Activated CD8-positive, alpha-beta memory T cell treated with anti-CD3 and anti-CD28 coated beads, Interleukin-2, amount 10 ng/mL, durations not matched to agents 7 days and 5 days (primary cell): Measurements from ENCODE around the gene COA1. TPM values are rescaled to one million over a fixed set of nuclear protein-coding genes. Genes with fewer than 3 reads are reported as not detected.
"Not testable (repeated sequence)": the region's sequence is repeated elsewhere in the genome, so short reads cannot be mapped to it uniquely, and the experiment has no call there.

Experiments used
- ATAC-seq: fragments of 150-1000 bp; cut with Tn5 transposase; one replicate; pipeline ENCODE4 v1.10.0; 2021; ENCODE audit warnings: moderate library complexity
- CTCF ChIA-PET: fragments of 350-600 bp; sonication (Branson Sonifier 250); formaldehyde crosslinking; loops from one replicate; lab custom pipeline; 2021; ENCODE audit warnings: antibody characterized with exemption; lab: Charles Lee
- DNase-seq: peaks from one replicate; pipeline ENCODE4 v3.0.0-alpha.2; 2020
- H3K27ac Mint-ChIP-seq: one replicate; pipeline ENCODE4 v1.8.0; 2021; ENCODE audit warnings: mild to moderate bottlenecking, mixed read lengths
- H3K27me3 Mint-ChIP-seq: one replicate; pipeline ENCODE4 v1.8.0; 2021; ENCODE audit warnings: mixed read lengths
- H3K36me3 Mint-ChIP-seq: one replicate; pipeline ENCODE4 v1.8.0; 2021; ENCODE audit warnings: mild to moderate bottlenecking, mixed read lengths
- H3K4me1 Mint-ChIP-seq: one replicate; pipeline ENCODE4 v1.8.0; 2021; ENCODE audit warnings: mixed read lengths
- H3K4me3 Mint-ChIP-seq: one replicate; pipeline ENCODE4 v1.8.0; 2021; ENCODE audit warnings: mild to moderate bottlenecking, moderate library complexity, mixed read lengths
- H3K9me3 Mint-ChIP-seq: one replicate; pipeline ENCODE4 v1.8.0; 2022; ENCODE audit warnings: low read depth, mixed read lengths
- total RNA-seq, 2 experiments: library from RNA; stranded (reverse); gene quantifications; one replicate each; pipeline ENCODE4 v1.2.3, GENCODE V29; 2021

Gene COA1, protein sequence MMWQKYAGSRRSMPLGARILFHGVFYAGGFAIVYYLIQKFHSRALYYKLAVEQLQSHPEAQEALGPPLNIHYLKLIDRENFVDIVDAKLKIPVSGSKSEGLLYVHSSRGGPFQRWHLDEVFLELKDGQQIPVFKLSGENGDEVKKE
- total RNA-seq, result 10 to 100 TPM; 66.7 to 73.0 TPM

DNA sequence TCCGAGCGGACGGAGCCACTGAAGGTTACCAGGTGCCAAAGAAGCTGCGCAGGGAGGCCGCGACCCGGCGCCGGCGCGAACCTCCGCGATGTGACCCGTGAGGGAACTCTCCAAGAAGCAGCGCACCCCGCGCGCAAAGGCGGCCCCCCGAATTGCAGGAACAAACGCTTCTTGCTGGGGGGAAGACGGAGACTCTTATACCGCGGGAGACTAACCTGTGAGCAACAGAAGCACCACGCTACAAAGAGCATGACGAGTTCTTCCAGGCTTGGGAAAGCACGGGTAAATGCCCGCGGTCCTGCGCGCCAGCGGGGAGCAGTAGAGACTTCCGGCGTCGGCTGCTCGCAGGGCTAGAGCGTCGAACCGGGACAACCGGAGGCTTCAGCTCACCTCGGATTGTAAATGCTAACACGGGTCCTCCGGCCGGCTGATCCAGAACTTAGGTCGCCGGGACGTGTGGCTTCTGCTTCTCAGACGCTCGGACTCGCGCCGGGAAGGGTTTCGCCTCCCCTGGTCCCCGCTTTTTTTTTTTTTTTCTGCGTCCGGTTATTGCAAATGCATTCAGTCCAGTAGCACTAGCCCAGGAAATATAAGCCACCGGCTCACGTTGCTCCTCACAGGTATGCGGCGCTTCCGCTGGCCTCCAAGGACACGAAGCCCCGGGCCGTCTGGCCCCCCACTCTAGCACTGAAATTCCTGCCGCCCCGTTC, at the start of gene COA1:
COA1 (minus strand) TSS at position 310 of the 710 bp plus-strand sequence. CDS start 80,909 bp downstream, outside the sequence.
- no peaks in the 10 kb centered on the region for H3K9me3 Mint-ChIP-seq
- peak within 1 kb of the TSS; percentile 94 for H3K4me3 Mint-ChIP-seq
- ATAC-seq (peak; percentile 96), DNase-seq (peak; percentile 85)
- CTCF ChIA-PET, result interaction anchor here (0.7 to 4.2 kb wide), 13 partner anchors 10 to 274 kb away, joined by 3 to 36 read pairs (median 4); partner anchors contain the start of genes BLVRA and STK17A
- H3K4me1 Mint-ChIP-seq, result peaks cover 33% of the 10 kb centered on the region
- peak within 1 kb of the TSS; percentile 86 for H3K27ac Mint-ChIP-seq
- peaks cover 3% of the 10 kb centered on the region for H3K27me3 Mint-ChIP-seq
- H3K36me3 Mint-ChIP-seq, result peaks cover 13% of the 10 kb centered on the region

DNA sequence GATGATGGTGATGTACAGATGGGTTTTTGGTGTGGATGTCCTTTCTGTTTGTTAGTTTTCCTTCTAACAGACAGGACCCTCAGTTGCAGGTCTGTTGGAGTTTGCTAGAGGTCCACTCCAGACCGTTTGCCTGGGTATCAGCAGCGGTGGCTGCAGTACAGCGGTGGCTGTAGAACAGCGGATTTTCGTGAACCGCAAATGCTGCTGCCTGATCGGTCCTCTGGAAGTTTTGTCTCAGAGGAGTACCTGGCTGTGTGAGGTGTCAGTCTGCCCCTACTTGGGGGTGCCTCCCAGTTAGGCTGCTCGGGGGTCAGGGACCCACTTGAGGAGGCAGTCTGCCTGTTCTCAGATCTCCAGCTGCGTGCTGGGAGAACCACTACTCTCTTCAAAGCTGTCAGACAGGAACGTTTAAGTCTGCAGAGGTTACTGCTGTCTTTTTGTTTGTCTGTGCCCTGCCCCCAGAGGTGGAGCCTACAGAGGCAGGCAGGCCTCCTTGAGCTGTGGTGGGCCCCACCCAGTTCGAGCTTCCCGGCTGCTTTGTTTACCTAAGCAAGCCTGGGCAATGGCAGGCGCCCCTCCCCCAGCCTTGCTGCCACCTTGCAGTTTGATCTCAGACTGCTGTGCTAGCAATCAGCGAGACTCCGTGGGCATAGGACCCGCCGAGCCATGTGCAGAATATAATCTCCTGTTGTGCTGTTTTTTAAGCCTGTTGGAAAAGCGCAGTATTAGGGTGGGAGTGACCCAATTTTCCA, 49.1 kb upstream of the COA1 start:
- H3K36me3 Mint-ChIP-seq, result peaks cover 16% of the 10 kb centered on the region
- ATAC-seq, DNase-seq, H3K4me1 Mint-ChIP-seq, H3K9me3 Mint-ChIP-seq, H3K4me3 Mint-ChIP-seq, H3K27me3 Mint-ChIP-seq, CTCF ChIA-PET, H3K27ac Mint-ChIP-seq: not testable (repeated sequence)

DNA sequence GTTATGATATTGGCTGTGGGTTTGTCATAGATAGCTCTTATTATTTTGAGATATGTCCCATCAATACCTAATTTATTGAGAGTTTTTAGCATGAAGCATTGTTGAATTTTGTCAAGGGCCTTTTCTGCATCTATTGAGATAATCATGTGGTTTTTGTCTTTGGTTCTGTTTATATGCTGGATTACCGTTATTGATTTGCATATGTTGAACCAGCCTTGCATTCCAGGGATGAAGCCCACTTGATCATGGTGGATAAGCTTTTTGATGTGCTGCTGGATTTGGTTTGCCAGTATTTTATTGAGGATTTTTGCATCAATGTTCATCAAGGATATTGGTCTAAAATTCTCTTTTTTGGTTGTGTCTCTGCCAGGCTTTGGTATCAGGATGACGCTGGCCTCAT, 45.9 kb upstream of the COA1 start:
- H3K27me3 Mint-ChIP-seq, CTCF ChIA-PET, H3K4me1 Mint-ChIP-seq, H3K9me3 Mint-ChIP-seq, DNase-seq, ATAC-seq, H3K4me3 Mint-ChIP-seq, H3K27ac Mint-ChIP-seq: not testable (repeated sequence)
- peaks cover 25% of the 10 kb centered on the region for H3K36me3 Mint-ChIP-seq

DNA sequence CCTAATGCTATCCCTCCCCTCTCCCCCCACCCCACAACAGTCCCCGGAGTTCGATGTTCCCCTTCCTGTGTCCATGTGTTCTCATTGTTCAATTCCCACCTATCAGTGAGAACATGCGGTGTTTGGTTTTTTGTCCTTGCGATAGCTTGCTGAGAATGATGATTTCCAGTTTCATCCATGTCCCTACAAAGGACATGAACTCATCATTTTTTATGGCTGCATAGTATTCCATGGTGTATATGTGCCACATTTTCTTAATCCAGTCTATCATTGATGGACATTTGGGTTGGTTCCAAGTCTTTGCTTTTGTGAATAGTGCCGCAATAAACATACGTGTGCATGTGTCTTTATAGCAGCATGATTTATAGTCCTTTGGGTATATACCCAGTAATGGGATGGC, 43.9 kb upstream of the COA1 start:
- H3K4me3 Mint-ChIP-seq, H3K27ac Mint-ChIP-seq, ATAC-seq, CTCF ChIA-PET, H3K4me1 Mint-ChIP-seq, H3K9me3 Mint-ChIP-seq, DNase-seq, H3K27me3 Mint-ChIP-seq: not testable (repeated sequence)
- peaks cover 20% of the 10 kb centered on the region for H3K36me3 Mint-ChIP-seq

DNA sequence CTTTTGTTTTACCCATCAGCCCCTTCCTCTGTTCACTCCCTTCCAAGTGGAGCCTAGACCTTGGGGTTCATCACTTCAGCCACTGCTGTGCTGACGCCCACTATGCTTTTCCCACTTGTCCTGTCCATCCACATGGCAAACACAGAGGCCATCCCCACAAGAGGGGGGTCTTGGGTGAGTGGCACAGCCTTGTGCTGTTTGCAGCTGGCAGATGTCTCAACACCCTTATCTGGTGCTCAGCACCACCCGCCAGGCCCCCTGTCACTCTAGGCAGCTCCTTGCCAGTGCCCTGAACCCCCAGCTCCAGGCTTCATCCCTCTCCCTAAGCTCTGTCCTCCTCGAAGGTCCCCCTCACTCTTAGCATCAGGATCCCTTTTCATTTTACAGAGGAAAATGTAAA, 42.2 kb upstream of the COA1 start:
- no peaks in the 10 kb centered on the region for H3K4me1 Mint-ChIP-seq
- CTCF ChIA-PET, result no interaction called here
- no peaks in the 10 kb centered on the region for H3K9me3 Mint-ChIP-seq
- no peak overlapping the region for H3K4me3 Mint-ChIP-seq
- DNase-seq (peak; percentile 16), ATAC-seq (no peak)
- H3K36me3 Mint-ChIP-seq, result peaks cover 20% of the 10 kb centered on the region
- H3K27me3 Mint-ChIP-seq, result no peaks in the 10 kb centered on the region
- no peak overlapping the region for H3K27ac Mint-ChIP-seq

DNA sequence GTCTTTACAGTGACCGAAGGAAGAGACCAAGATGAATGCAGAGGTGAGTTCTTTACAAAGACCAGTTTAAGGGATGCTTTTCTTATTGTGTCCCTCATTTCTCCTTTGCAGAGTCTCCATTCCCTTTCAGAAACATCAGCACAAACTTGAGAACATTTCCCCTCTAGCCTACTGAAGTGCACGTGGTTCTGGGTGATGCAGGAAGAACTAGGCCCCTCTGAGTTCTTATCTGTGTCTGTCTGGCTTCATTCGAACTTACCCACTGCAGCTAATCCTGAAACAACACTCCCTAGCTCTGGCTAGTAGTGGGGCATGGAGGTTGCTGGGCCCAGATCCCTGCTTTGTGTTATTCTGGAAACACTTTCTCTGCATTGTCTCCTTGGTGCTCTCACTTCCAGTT, 41.8 kb upstream of the COA1 start:
- H3K9me3 Mint-ChIP-seq, result no peaks in the 10 kb centered on the region
- H3K36me3 Mint-ChIP-seq, result peaks cover 18% of the 10 kb centered on the region
- no peak for DNase-seq
- CTCF ChIA-PET, result no interaction called here
- ATAC-seq, result no peak
- H3K4me3 Mint-ChIP-seq, result no peak overlapping the region
- H3K27me3 Mint-ChIP-seq, result no peaks in the 10 kb centered on the region
- no peaks in the 10 kb centered on the region for H3K4me1 Mint-ChIP-seq
- H3K27ac Mint-ChIP-seq, result no peak overlapping the region

DNA sequence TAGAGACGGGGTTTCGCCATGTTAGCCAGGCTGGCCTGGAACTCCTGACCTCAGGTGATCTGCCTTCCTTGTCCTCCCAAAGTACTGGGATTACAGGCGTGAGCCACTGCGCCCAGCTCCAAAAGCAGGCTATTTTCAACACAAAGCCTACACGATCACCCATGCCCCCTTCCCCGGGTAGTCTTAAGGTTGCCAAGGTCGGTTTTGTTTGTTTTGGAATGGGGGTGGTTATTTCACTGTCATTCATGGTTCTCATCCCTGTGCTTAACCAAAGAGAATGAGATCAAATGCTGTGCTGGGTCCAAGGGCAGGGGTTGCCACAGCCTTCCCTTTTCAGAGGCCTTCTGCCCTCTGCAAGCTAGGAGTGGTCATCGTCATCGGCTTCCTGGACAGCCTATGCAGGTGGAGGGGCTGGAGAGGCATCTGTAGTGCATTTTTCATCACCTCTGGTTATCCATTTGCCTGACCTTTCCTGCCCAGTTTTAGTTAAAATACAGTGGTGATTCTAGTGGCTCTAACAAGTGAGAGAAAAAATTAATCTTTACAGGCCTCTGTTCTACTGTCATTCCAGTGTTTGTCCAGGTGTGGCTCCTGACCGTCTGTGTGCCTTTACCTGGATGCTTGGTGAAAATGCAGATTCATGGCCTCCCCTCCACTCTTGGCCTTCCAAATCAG, 40.6 kb upstream of the COA1 start:
- Mint-ChIP-seq H3K27ac (no peak overlapping the region), H3K4me3 (no peak overlapping the region), H3K4me1 (no peaks in the 10 kb centered on the region), H3K9me3 (no peaks in the 10 kb centered on the region), H3K36me3 (peaks cover 18% of the 10 kb centered on the region), H3K27me3 (no peaks in the 10 kb centered on the region)
- CTCF ChIA-PET, result no interaction called here
- ATAC-seq (no peak), DNase-seq (no peak)

DNA sequence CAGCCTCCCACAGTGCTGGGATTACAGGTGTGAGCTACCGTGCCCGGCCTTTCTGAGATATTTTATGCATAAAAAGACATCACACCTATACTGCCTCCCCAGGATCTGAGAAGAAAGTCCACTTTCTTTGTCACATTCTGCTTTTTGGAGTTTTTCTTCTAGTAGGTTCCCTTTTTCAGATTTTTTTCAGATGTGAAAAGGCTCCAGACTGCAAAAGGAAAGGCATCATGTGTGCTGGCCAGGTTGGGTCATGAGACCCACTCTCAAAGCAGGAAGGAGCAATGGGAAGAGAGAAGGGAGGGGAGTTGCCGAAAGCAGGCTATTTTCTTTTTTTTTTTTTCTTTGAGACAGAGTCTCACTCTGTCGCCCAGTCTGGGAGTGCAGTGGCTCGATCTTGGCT, 40.0 kb upstream of the COA1 start:
- no peaks in the 10 kb centered on the region for H3K27me3 Mint-ChIP-seq
- CTCF ChIA-PET, result no interaction called here
- peaks cover 2% of the 10 kb centered on the region for H3K4me1 Mint-ChIP-seq
- no peak overlapping the region for H3K4me3 Mint-ChIP-seq
- H3K9me3 Mint-ChIP-seq, result no peaks in the 10 kb centered on the region
- no peak for ATAC-seq
- DNase-seq, result no peak
- no peak overlapping the region for H3K27ac Mint-ChIP-seq
- H3K36me3 Mint-ChIP-seq, result peaks cover 16% of the 10 kb centered on the region

DNA sequence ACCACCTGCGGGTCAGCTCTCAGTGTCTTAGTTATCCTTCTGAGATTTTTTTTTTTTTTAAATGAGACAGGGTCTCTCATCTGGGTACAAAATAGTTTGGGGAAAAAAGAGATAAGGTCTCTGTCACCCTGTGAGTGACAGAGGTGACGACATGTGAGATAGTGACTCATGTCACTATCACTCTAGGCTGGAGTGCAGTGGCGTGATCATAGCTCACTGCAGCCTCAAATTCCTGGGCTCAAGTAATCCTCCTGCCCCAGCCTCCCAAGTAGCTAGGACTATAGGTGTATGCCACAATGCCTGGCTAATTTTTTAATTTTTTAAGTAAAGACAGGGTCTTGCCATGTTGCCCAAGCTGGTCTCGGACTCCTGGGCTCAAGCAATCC, 39.6 kb upstream of the COA1 start:
- peaks cover 5% of the 10 kb centered on the region for H3K4me1 Mint-ChIP-seq
- no peak for ATAC-seq
- H3K9me3 Mint-ChIP-seq, result no peaks in the 10 kb centered on the region
- no peak for DNase-seq
- CTCF ChIA-PET, result interaction anchor here (1.4 kb wide), 1 partner anchor 10 kb away, joined by 3 read pairs; the partner anchor contains the start of gene BLVRA
- no peak overlapping the region for H3K4me3 Mint-ChIP-seq
- H3K27me3 Mint-ChIP-seq, result no peaks in the 10 kb centered on the region
- no peak overlapping the region for H3K27ac Mint-ChIP-seq
- peaks cover 16% of the 10 kb centered on the region for H3K36me3 Mint-ChIP-seq

DNA sequence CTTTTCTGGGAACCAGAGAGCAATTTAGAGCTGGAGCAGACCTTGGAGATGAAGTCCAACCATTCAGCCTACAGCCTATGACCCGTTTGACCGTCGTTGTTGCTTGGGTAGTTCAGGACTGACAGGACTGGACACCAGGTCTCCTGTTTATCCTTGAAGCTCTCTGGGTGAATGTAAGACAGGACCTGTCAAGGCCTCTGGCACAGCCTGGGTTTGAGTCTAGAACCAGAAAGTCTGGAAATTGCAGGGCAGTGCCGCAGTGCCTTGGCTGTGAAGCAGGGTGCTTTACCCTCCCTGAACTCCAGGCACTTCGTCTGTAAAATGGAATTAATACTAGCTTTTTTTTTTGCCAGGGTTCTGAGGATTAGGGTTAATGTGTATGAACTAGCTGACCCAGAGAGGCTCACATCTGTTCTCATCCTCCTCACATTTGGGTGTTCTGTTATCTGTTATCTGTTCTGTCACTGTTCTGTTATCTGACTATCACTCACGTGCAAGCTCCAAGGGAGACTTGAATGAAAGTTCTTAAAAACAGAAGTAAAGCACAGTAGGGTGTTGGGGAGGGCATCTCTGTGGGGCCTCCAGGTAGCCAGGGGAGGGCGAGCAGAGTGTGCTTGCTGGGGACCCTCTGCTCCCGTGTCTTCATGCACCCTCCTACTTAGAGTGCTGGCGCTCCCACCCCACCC, 39.0 kb upstream of the COA1 start:
- Mint-ChIP-seq H3K27me3 (no peaks in the 10 kb centered on the region), H3K4me1 (peaks cover 5% of the 10 kb centered on the region), H3K27ac (no peak overlapping the region), H3K9me3 (no peaks in the 10 kb centered on the region), H3K36me3 (peaks cover 15% of the 10 kb centered on the region), H3K4me3 (no peak overlapping the region)
- DNase-seq (no peak), ATAC-seq (no peak)
- CTCF ChIA-PET, result interaction anchor here (1.4 kb wide), 1 partner anchor 9 kb away, joined by 3 read pairs; the partner anchor contains the start of gene BLVRA

DNA sequence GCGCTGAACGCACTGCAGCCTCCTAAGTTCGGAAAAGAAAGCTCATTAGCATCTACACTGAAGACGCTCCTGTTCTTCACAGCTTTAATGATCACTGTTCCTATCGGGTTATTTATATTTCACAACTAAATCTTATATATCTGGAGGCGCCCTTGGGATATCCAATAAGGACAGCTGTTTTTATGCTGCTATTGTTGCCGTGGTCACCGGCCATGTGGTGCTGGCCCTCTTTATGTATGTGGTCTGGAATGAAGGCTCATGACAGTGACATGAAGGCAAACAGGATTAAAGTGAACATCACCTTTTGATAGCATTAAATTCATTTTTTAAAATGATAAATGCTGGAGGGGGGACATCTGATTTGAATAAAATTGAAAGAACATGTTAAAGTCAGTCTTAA, 38.0 kb upstream of the COA1 start:
- Mint-ChIP-seq H3K4me1 (peaks cover 5% of the 10 kb centered on the region), H3K9me3 (no peaks in the 10 kb centered on the region), H3K27ac (no peak overlapping the region), H3K27me3 (no peaks in the 10 kb centered on the region), H3K4me3 (no peak overlapping the region), H3K36me3 (peaks cover 6% of the 10 kb centered on the region)
- CTCF ChIA-PET, result interaction anchor here (1.1 kb wide), 1 partner anchor 185 kb away, joined by 4 read pairs; the partner anchor contains the start of gene STK17A
- ATAC-seq, result no peak
- DNase-seq, result no peak

DNA sequence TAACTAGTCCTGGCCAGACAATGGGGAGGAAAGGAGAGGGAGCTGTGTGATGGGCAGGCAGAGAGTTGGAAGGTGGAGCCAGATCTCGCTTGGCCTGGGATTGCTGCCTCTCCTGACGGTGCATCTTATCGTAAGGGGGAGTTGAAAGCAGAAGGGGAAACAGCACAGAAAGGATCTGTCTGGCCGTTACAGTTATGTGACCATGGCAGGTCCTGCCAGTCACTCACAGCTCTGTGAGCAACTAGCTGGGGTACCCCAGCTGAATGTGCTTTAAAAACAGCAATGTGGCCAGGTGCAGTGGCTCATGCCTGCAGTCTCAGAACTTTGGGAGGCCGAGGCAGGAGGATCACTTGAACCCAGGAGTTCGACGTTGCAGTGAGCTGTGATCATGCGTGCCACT, 37.2 kb upstream of the COA1 start:
- H3K9me3 Mint-ChIP-seq, result no peaks in the 10 kb centered on the region
- DNase-seq, result no peak
- H3K27me3 Mint-ChIP-seq, result no peaks in the 10 kb centered on the region
- ATAC-seq, result no peak
- H3K4me1 Mint-ChIP-seq, result peaks cover 5% of the 10 kb centered on the region
- CTCF ChIA-PET, result interaction anchor here (1.1 kb wide), 1 partner anchor 184 kb away, joined by 4 read pairs; the partner anchor contains the start of gene STK17A
- H3K27ac Mint-ChIP-seq, result no peak overlapping the region
- H3K36me3 Mint-ChIP-seq, result peaks cover 3% of the 10 kb centered on the region
- H3K4me3 Mint-ChIP-seq, result no peak overlapping the region
